Esophagus squamous epithelium (tissue), 5 donors: ENCODE results near the gene IQCK. TPM values are rescaled to one million over a fixed set of nuclear protein-coding genes. Genes with fewer than 3 reads are reported as not detected.

Experiments
- DNase-seq: peaks from one replicate; lab custom pipeline; 2025; lab: John Stamatoyannopoulos, UW
- H3K27ac ChIP-seq, 4 donors: fragments of 200-600 bp; sonication (generic); one replicate each; pipeline ENCODE4 v1.5.1; 2016 to 2019; ENCODE audit warnings: mild to moderate bottlenecking in 1 of 4
- H3K27me3 ChIP-seq, 4 donors: fragments of 200-600 bp; sonication (generic); 1 replicate in 3 of 4; 2 replicates in 1 of 4; pipeline versions ENCODE4 v1.5.1 to v1.6.0; 2017 to 2021; ENCODE audit warnings: antibody characterized with exemption in 1 of 4
- H3K36me3 ChIP-seq, 3 donors: fragments of 200-600 bp; sonication (generic); one replicate each; pipeline ENCODE4 v1.5.1; 2016 to 2019
- H3K4me1 ChIP-seq, 3 donors: fragments of 200-600 bp; sonication (generic); one replicate each; pipeline ENCODE4 v1.5.1; 2017 to 2019
- H3K4me3 ChIP-seq, 4 donors: fragments of 200-600 bp; sonication (generic); 1 replicate in 3 of 4; 2 replicates in 1 of 4; pipeline ENCODE4 v1.5.1; 2016 to 2019; ENCODE audit warnings: mild to moderate bottlenecking in 2 of 4, moderate library complexity in 1 of 4
- H3K9me3 ChIP-seq, 3 donors: fragments of 200-600 bp; sonication (generic); one replicate each; pipeline ENCODE4 v1.5.1; 2016 to 2019
- POLR2A ChIP-seq, 4 donors: fragments of 450-650 bp; IDR thresholded peaks; one replicate each; pipeline ENCODE4 v1.6.1; 2017; ENCODE audit warnings: antibody characterized with exemption in 4 of 4, mild to moderate bottlenecking in 4 of 4, moderate library complexity in 3 of 4
- WGBS, 2 donors: methylation state at CpG; one replicate each; pipeline ENCODE4 v1.1.5; 2018; 5-methylcytosine and 5-hydroxymethylcytosine counted together
- intact Hi-C: fragments of 100-400 bp; cut with DNase I; formaldehyde crosslinking; loops from one replicate; pipeline ENCODE4 v1.15.0; 2022
- total RNA-seq, 4 donors: library from RNA; depleted of rRNA; stranded (reverse); fragments of >200 nt; gene quantifications; one replicate each; pipeline ENCODE4 v1.1.0, GENCODE V29; 2016
- TF ChIP-seq, protein P1 (sequence below), 6 experiments: fragments of 450-650 bp in 4 of 6; fragments of 200-600 bp in 2 of 6; sonication (generic) in 2 of 6; IDR thresholded peaks; one replicate each; pipeline ENCODE4 v1.5.1; 2016 to 2019; ENCODE audit warnings: antibody characterized with exemption in 6 of 6, mild to moderate bottlenecking in 4 of 6, moderate library complexity in 4 of 6
- donor health status: DM: yes; HTN: yes; CAD: no.

IQCK gene
- total RNA-seq, 4 donors from 2014 or later = 2.2 to 9.3 (median 6.1) TPM

DNA sequence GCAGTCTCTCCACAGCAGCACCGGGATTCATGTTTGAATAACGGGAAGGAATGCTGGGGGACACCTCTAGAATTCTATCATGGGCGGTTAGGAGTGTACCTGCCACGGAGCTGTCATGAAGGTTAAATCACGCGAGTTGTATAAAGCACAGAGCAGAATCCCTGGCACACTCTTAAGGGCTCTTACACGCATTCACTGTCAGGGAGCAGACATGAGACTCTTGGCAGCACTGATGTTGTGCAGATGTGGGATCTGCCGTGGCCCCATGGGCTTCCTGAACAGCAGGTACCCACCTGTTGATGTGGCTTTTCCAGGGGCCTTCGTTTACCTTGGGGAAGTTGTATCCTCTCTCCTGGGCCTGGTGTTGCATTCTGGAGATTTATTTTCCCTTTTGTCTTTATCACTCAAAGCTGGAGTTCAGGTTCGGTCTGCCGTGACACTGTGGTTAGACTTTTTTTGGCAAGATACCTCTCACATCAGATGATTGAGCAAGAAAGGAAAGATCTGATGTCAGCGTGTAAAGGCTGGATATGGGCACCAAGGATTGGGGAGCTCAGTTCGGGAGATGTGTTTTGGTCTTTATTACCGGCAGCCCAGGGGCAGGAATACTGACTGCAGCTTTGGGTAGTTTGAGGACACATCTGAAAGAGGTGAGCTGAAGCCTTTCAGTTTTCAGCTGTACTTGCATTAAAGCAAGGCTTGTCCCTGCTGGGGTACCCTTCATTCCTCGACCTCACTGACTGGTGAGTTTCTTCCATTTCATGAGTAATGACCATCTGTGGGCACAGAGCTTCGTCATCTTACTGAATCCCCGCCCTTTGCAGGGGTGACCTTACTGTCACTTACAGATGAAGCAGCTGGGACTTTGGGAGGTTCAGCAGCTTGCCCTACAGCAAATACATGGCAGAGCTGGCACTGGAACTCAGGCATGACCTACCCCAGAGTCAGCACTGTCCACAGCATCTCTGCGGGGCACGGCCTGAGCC is 19.3 kb upstream of the IQCK start:
- H3K27me3 ChIP-seq = no peaks in the 10 kb centered on the region
- TF ChIP-seq, protein P1, sequence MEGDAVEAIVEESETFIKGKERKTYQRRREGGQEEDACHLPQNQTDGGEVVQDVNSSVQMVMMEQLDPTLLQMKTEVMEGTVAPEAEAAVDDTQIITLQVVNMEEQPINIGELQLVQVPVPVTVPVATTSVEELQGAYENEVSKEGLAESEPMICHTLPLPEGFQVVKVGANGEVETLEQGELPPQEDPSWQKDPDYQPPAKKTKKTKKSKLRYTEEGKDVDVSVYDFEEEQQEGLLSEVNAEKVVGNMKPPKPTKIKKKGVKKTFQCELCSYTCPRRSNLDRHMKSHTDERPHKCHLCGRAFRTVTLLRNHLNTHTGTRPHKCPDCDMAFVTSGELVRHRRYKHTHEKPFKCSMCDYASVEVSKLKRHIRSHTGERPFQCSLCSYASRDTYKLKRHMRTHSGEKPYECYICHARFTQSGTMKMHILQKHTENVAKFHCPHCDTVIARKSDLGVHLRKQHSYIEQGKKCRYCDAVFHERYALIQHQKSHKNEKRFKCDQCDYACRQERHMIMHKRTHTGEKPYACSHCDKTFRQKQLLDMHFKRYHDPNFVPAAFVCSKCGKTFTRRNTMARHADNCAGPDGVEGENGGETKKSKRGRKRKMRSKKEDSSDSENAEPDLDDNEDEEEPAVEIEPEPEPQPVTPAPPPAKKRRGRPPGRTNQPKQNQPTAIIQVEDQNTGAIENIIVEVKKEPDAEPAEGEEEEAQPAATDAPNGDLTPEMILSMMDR (IDR thresholded peaks at IDR 0.05) = no peak
- H3K4me3 ChIP-seq = no peak overlapping the region
- intact Hi-C loops = no loop called here
- 50 to 72% methylated on average over 14 to 15 of the region's 19 CpGs for WGBS, 2 donors
- peak overlapping the region; percentile 44 to 80 (median 74) for H3K27ac ChIP-seq
- peaks cover 0 to 40% (median 4%) of the 10 kb centered on the region in 3 donors for H3K36me3 ChIP-seq
- H3K4me1 ChIP-seq = peaks cover 50 to 70% (median 58%) of the 10 kb centered on the region in 3 donors
- H3K9me3 ChIP-seq = no peaks in the 10 kb centered on the region
- no peak for DNase-seq

DNA sequence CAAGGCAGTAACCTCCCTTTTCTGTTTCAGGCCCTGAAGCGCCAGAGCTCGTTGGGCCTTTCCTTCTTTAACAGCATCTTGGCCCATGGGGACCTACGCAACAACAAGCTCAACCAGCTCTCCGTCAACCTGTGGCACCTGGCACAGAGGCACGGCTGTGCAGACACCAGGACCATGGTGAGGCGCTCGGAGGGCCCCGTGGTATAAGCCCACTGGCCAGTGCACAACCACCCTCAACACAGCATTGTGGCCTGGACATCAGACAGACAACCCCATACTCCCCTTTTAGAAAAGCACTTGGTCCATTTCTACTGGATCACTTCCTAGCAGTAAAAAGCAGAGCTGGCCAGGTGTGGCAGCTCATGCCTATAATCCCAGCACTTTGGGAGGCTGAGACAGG is 18.6 kb upstream of the IQCK start:
- Histone ChIP-seq H3K4me3 (no peak overlapping the region), H3K9me3 (no peaks in the 10 kb centered on the region), H3K4me1 (peaks cover 50 to 77% (median 61%) of the 10 kb centered on the region in 3 donors), H3K27me3 (no peaks in the 10 kb centered on the region), H3K36me3 (peaks cover 0 to 42% (median 4%) of the 10 kb centered on the region in 3 donors), H3K27ac (peak overlapping the region; percentile 44 to 80 (median 74))
- intact Hi-C loops = no loop called here
- 96% methylated on average over 8 of the region's 8 CpGs; no CpG with 5 or more reads in 1 of the 2 donors for WGBS, 2 donors
- no peak for DNase-seq
- TF ChIP-seq, protein P1 (IDR thresholded peaks at IDR 0.05) = no peak
- no peak for TF ChIP-seq POLR2A (IDR thresholded peaks at IDR 0.05)

DNA sequence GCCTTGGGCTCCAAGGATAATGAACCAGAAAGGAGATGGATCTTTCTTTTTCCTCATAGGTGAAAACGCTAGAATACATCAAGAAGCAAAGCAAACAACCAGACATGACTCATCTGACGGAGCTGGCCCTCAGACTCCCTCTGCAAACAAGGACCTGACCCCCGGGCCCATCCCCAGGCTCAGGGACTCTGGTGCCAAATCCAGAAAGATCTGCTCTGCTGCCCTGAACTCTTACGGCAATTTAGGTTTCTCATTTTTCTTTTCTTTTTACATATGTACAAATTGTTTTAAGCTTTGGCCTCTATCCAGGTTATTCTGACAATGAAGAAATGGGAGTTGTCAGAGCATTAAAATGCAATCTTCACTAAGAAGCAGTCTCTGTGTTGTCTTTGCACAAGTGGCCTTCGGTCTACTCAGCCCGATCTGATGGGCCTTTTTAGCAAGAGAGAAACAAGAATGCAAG is 17.7 kb upstream of the IQCK start:
- no peak for DNase-seq
- no peaks in the 10 kb centered on the region for H3K27me3 ChIP-seq
- intact Hi-C loops = no loop called here
- H3K27ac ChIP-seq = peak overlapping the region; percentile 26 to 80 (median 74)
- 21 to 30% methylated on average over 6 of the region's 6 CpGs for WGBS, 2 donors
- H3K9me3 ChIP-seq = no peaks in the 10 kb centered on the region
- H3K4me3 ChIP-seq = no peak overlapping the region
- TF ChIP-seq, protein P1 (IDR thresholded peaks at IDR 0.05) = no peak
- H3K36me3 ChIP-seq = peaks cover 0 to 49% (median 4%) of the 10 kb centered on the region in 3 donors
- H3K4me1 ChIP-seq = peaks cover 57 to 84% (median 67%) of the 10 kb centered on the region in 3 donors

DNA sequence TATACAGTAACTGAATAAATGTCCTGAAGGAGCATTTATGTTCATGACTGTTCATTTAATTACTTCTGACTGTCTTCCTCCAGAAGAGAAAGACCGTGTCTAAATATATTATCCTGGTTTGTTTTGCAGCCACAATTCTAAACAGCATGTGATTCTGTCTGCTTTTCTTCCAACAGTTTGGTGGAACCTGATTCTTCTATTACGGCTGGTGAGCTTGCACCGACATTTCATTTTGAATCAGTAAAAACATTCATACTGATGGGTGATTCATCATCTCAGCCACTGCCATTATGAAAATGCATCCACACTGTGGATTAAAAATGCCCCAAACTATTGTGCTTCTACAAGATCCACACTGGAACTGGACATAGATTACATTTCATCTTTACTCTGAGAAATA is 17.0 kb upstream of the IQCK start:
- DNase-seq = no peak
- no peak for TF ChIP-seq POLR2A (IDR thresholded peaks at IDR 0.05)
- TF ChIP-seq, protein P1 (IDR thresholded peaks at IDR 0.05) = no peak
- Histone ChIP-seq H3K36me3 (peaks cover 0 to 56% (median 4%) of the 10 kb centered on the region in 3 donors), H3K4me1 (peaks cover 52 to 77% (median 63%) of the 10 kb centered on the region in 3 donors), H3K9me3 (no peaks in the 10 kb centered on the region), H3K27me3 (no peaks in the 10 kb centered on the region), H3K27ac (peak overlapping the region; percentile 26 to 80 (median 74)), H3K4me3 (no peak overlapping the region)
- 54 to 66% methylated on average over 3 of the region's 3 CpGs for WGBS, 2 donors
- intact Hi-C loops = no loop called here
